HCT116 (cell line): ENCODE results near the gene SLC6A18. TPM values are rescaled to one million over a fixed set of nuclear protein-coding genes. Genes with fewer than 3 reads are reported as not detected.

Experiments
- ATAC-seq: fragments of 200-7000 bp; cut with Tn5 transposase; 2 replicates; pipeline ENCODE4 v1.9.1; 2020; ENCODE audit warnings: mild to moderate bottlenecking, moderate library complexity
- BruUV-seq: library from RNA; stranded (reverse); fragments of 400-500 nt; replicated peaks from 2 replicates; lab custom pipeline; 2021; lab: Mats Ljungman, UMichigan
- CTCF ChIA-PET: fragments of 300-600 bp; sonication (Branson Sonifier 250); formaldehyde crosslinking; loops from one replicate; lab custom pipeline; 2021; ENCODE audit warnings: antibody characterized with exemption; lab: Charles Lee
- POLR2A ChIA-PET: fragments of 300-600, 350-600 bp; sonication (Branson Sonifier 250); formaldehyde crosslinking; loops from one replicate; lab custom pipeline; 2021; ENCODE audit warnings: antibody characterized with exemption; lab: Charles Lee
- RAD21 ChIA-PET, 2 experiments: fragments of 300-600 bp; sonication (Branson Sonifier 250); formaldehyde crosslinking; loops; one replicate each; lab custom pipeline; 2023; ENCODE audit warnings: low total read pairs in 2 of 2; ENCODE audit not compliant: uncharacterized antibody in 2 of 2, unreplicated experiment in 2 of 2, low non-redundant PET in 1 of 2; lab: Charles Lee
- DNase-seq: peaks from one replicate; pipeline ENCODE4 v3.0.0-alpha.2; 2010; ENCODE audit warnings: low read depth, low spot score
- H2AFZ ChIP-seq: fragments of 200-600 bp; shearing (Covaris generic), sonication (generic); 2 replicates; pipeline ENCODE4 v1.6.1; 2017; ENCODE audit warnings: low read depth, mixed run types, mixed read lengths, antibody characterized with exemption, low read length; ENCODE audit not compliant: poor library complexity, severe bottlenecking
- H3K27ac ChIP-seq: 2 replicates; pipeline ENCODE4 v1.5.1; 2012; ENCODE audit warnings: low read depth, low read length
- H3K27me3 ChIP-seq: fragments of 200-600 bp; sonication (generic); 2 replicates; pipeline ENCODE4 v1.6.1; 2016; ENCODE audit warnings: mixed run types, low read length, mixed read lengths; ENCODE audit not compliant: insufficient read depth
- H3K36me3 ChIP-seq, 2 experiments: fragments of 200-500 bp in 1 of 2; fragments of 200-600 bp in 1 of 2; sonication (Bioruptor generic) in 1 of 2; sonication (generic) in 1 of 2; 2 replicates each; pipeline versions ENCODE4 v1.5.1 to v1.6.1; 2014 to 2016; ENCODE audit warnings: low read length in 2 of 2, inconsistent platforms in 1 of 2, mixed read lengths in 1 of 2, mixed run types in 1 of 2; ENCODE audit not compliant: insufficient read depth in 2 of 2, control insufficient read depth in 1 of 2
- H3K4me1 ChIP-seq, 2 experiments: fragments of 200-600 bp in 1 of 2; sonication (generic) in 1 of 2; 2 replicates each; pipeline versions ENCODE4 v1.5.1 to v1.6.1; 2012 to 2017; ENCODE audit warnings: low read length in 2 of 2, inconsistent platforms in 1 of 2, mild to moderate bottlenecking in 1 of 2, mixed read lengths in 1 of 2, mixed run types in 1 of 2, moderate library complexity in 1 of 2; ENCODE audit not compliant: insufficient read depth in 2 of 2, control insufficient read depth in 1 of 2
- H3K4me2 ChIP-seq: fragments of 200-600 bp; sonication (generic); 2 replicates; pipeline ENCODE4 v1.6.1; 2017; ENCODE audit warnings: mixed run types, low read length, mixed read lengths
- H3K4me3 ChIP-seq, 2 experiments: fragments of 200-600 bp in 1 of 2; sonication (generic) in 1 of 2; replicated peaks in 1 of 2; 2 replicates each; pipeline ENCODE4 v1.5.1; 2011 to 2016; ENCODE audit warnings: low read length in 2 of 2, control low read depth in 1 of 2, low read depth in 1 of 2, mild to moderate bottlenecking in 1 of 2, mixed read lengths in 1 of 2, mixed run types in 1 of 2
- H3K79me2 ChIP-seq: fragments of 200-600 bp; sonication (generic); 2 replicates; pipeline ENCODE4 v1.6.1; 2017; ENCODE audit warnings: mild to moderate bottlenecking, mixed run types, low read length, moderate library complexity, mixed read lengths; ENCODE audit not compliant: insufficient read depth
- H3K9ac ChIP-seq: fragments of 200-600 bp; sonication (generic); 2 replicates; pipeline ENCODE4 v1.6.1; 2016; ENCODE audit warnings: low read length, mixed read lengths
- H3K9me2 ChIP-seq: fragments of 200-600 bp; sonication (generic), shearing (Covaris generic); 2 replicates; pipeline ENCODE4 v1.6.1; 2017; ENCODE audit warnings: mixed run types, mild to moderate bottlenecking, moderate library complexity; ENCODE audit not compliant: insufficient read depth
- H3K9me3 ChIP-seq, 2 experiments: fragments of 200-500 bp in 1 of 2; fragments of 200-600 bp in 1 of 2; sonication (Bioruptor generic) in 1 of 2; sonication (generic) in 1 of 2; 2 replicates each; pipeline ENCODE4 v1.6.1; 2014 to 2017; ENCODE audit warnings: low read length in 2 of 2, mixed read lengths in 2 of 2, inconsistent platforms in 1 of 2, low read depth in 1 of 2, mild to moderate bottlenecking in 1 of 2, mixed run types in 1 of 2, moderate library complexity in 1 of 2; ENCODE audit not compliant: control insufficient read depth in 1 of 2, insufficient read depth in 1 of 2
- H4K20me1 ChIP-seq: fragments of 200-600 bp; sonication (generic), shearing (Covaris generic); 2 replicates; pipeline ENCODE4 v1.6.1; 2017; ENCODE audit warnings: mixed run types, mild to moderate bottlenecking, moderate library complexity; ENCODE audit not compliant: insufficient read depth
- ATF3 ChIP-seq: IDR thresholded peaks from 2 replicates; pipeline ENCODE4 v1.6.1; 2012
- EGR1 ChIP-seq: IDR thresholded peaks from 2 replicates; pipeline ENCODE4 v1.6.1; 2012; ENCODE audit warnings: low read depth
- ELF1 ChIP-seq: IDR thresholded peaks from 2 replicates; pipeline ENCODE4 v1.6.1; 2012; ENCODE audit warnings: low read depth, borderline replicate concordance
- EZH2 ChIP-seq: fragments of 200-600 bp; sonication (generic); IDR thresholded peaks from 2 replicates; pipeline ENCODE4 v1.6.1; 2017; ENCODE audit warnings: antibody characterized with exemption, mixed run types
- FOSL1 ChIP-seq: IDR thresholded peaks from 2 replicates; pipeline ENCODE4 v1.6.1; 2012; ENCODE audit warnings: low read depth
- POLR2A ChIP-seq: IDR thresholded peaks from 2 replicates; pipeline ENCODE4 v1.7.0; 2011; ENCODE audit warnings: borderline replicate concordance; ENCODE audit not compliant: insufficient read depth, insufficient read length; ENCODE audit errors: extremely low read depth
- POLR2AphosphoS5 ChIP-seq: IDR thresholded peaks from 2 replicates; pipeline ENCODE4 v1.6.1; 2011; ENCODE audit warnings: mild to moderate bottlenecking, low read depth, low read length, moderate library complexity
- SP1 ChIP-seq: IDR thresholded peaks from 2 replicates; pipeline ENCODE4 v1.6.1; 2012; ENCODE audit warnings: low read depth
- ZFX ChIP-seq: fragments of 450-650 bp; IDR thresholded peaks from 2 replicates; pipeline ENCODE4 v1.6.1; 2017
- intact Hi-C: fragments of 100-400 bp; cut with micrococcal nuclease; formaldehyde crosslinking; loops from 2 replicates; pipeline ENCODE4 v1.10.0; 2022
- total RNA-seq: library from RNA; stranded (reverse); gene quantifications from one replicate; pipeline ENCODE4 v1.2.1, GENCODE V29; 2021; ENCODE audit not compliant: unreplicated experiment
- TF ChIP-seq, protein P1 (sequence below), 3 experiments: fragments of 200-600 bp in 1 of 3; sonication (generic) in 1 of 3; IDR thresholded peaks in 2 of 3; conservative IDR thresholded peaks in 1 of 3; 2 replicates each; pipeline ENCODE4 v1.5.1; 2012 to 2017; ENCODE audit warnings: low read depth in 2 of 3, low read length in 2 of 3, antibody characterized with exemption in 1 of 3, borderline replicate concordance in 1 of 3, control low read depth in 1 of 3, mild to moderate bottlenecking in 1 of 3, mixed read lengths in 1 of 3, mixed run types in 1 of 3, moderate library complexity in 1 of 3; ENCODE audit not compliant: insufficient read depth in 1 of 3
- TF ChIP-seq, protein P2 (sequence below): IDR thresholded peaks from 2 replicates; pipeline ENCODE4 v1.6.1; 2011; ENCODE audit warnings: mild to moderate bottlenecking, low read length, moderate library complexity; ENCODE audit not compliant: insufficient replicate concordance; ENCODE audit errors: extremely low read depth

Gene SLC6A18
- total RNA-seq, 1 experiment from 2014 or later = not detected

GRCh38 chr5:1278216-1278615, 53.0 kb downstream of the SLC6A18 start:
- no peaks in the 10 kb centered on the region for H3K27me3 ChIP-seq
- no peaks in the 10 kb centered on the region for H3K4me1 ChIP-seq
- ChIA-PET POLR2A (no interaction called here), RAD21 (no interaction called here), CTCF (no interaction called here)
- no TSS peak for BruUV-seq
- no peak overlapping the region for H3K27ac ChIP-seq
- H3K4me3 ChIP-seq = no peak overlapping the region
- H3K9ac ChIP-seq = no peak overlapping the region
- peaks cover 0 to 5% of the 10 kb centered on the region in 2 experiments; a peak in 1 of 4 replicates for H3K36me3 ChIP-seq
- DNase-seq (no peak), ATAC-seq (no peak)
- intact Hi-C loops = no loop called here
- H3K9me2 ChIP-seq = no peaks in the 10 kb centered on the region
- no peak overlapping the region for H3K4me2 ChIP-seq
- no peak overlapping the region for H2AFZ ChIP-seq
- H3K79me2 ChIP-seq = no peaks in the 10 kb centered on the region
- TF ChIP-seq, protein P1, sequence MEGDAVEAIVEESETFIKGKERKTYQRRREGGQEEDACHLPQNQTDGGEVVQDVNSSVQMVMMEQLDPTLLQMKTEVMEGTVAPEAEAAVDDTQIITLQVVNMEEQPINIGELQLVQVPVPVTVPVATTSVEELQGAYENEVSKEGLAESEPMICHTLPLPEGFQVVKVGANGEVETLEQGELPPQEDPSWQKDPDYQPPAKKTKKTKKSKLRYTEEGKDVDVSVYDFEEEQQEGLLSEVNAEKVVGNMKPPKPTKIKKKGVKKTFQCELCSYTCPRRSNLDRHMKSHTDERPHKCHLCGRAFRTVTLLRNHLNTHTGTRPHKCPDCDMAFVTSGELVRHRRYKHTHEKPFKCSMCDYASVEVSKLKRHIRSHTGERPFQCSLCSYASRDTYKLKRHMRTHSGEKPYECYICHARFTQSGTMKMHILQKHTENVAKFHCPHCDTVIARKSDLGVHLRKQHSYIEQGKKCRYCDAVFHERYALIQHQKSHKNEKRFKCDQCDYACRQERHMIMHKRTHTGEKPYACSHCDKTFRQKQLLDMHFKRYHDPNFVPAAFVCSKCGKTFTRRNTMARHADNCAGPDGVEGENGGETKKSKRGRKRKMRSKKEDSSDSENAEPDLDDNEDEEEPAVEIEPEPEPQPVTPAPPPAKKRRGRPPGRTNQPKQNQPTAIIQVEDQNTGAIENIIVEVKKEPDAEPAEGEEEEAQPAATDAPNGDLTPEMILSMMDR (IDR thresholded peaks at IDR 0.05 in 2 of 3, conservative IDR thresholded peaks at IDR 0.05 in 1 of 3; ENCODE audit: borderline replicate concordance in 1 of 3, insufficient read depth in 1 of 3, low read depth in 2 of 3, low read length in 2 of 3) = no peak
- TF ChIP-seq ATF3 (no peak), POLR2A (no peak), EGR1 (no peak), ELF1 (no peak)
- TF ChIP-seq, all 23 proteins: peak for 0
- Histone ChIP-seq H3K9me3 (no peaks in the 10 kb centered on the region), H4K20me1 (no peaks in the 10 kb centered on the region)

DNA sequence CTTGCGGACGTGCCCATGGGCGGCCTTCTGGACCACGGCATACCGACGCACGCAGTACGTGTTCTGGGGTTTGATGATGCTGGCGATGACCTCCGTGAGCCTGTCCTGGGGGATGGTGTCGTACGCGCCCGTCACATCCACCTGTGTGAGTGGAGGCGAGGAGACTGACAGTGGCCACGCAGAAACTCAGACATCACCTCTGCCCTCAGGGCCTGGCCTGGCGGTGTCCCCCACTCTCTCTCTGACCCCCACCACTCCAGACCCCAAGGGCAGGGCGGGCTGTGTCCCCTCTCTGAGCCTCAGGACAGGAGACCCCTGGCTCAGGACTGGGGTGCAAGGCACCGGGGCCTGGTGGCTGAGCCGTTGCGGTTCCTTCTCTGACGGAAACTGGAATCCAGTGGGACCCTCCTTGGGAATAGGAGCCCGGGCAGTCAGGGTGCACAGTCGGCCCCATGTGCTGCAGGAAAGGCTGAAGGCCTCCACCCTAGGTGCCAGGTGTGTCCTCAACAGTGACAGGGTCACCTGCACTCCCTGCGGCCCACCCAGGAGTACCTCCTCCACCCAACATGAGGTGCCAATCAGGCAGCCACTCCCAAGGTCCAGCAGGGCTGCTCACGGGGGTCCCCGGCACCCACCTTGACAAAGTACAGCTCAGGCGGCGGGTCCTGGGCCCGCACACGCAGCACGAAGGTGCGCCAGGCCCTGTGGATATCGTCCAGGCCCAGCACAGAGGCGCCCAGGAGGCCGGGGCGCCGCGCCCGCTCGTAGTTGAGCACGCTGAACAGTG, 53.7 kb downstream of the SLC6A18 start:
- no peaks in the 10 kb centered on the region for H3K9me3 ChIP-seq
- H3K4me1 ChIP-seq = no peaks in the 10 kb centered on the region
- POLR2A ChIA-PET = no interaction called here
- no peaks in the 10 kb centered on the region for H4K20me1 ChIP-seq
- BruUV-seq = no TSS peak
- no peak overlapping the region for H3K27ac ChIP-seq
- no peaks in the 10 kb centered on the region for H3K27me3 ChIP-seq
- H3K79me2 ChIP-seq = no peaks in the 10 kb centered on the region
- DNase-seq (no peak), ATAC-seq (no peak)
- no peak overlapping the region for H2AFZ ChIP-seq
- RAD21 ChIA-PET = no interaction called here
- intact Hi-C loops = no loop called here
- H3K9me2 ChIP-seq = no peaks in the 10 kb centered on the region
- H3K4me3 ChIP-seq = no peak overlapping the region
- CTCF ChIA-PET = no interaction called here
- peaks cover 0 to 5% of the 10 kb centered on the region in 2 experiments; a peak in 1 of 4 replicates for H3K36me3 ChIP-seq
- H3K9ac ChIP-seq = no peak overlapping the region
- H3K4me2 ChIP-seq = no peak overlapping the region
- TF ChIP-seq EGR1 = no peak
- TF ChIP-seq POLR2AphosphoS5 = no peak
- TF ChIP-seq ZFX = no peak
- TF ChIP-seq, protein P1 (IDR thresholded peaks at IDR 0.05 in 2 of 3, conservative IDR thresholded peaks at IDR 0.05 in 1 of 3; ENCODE audit: borderline replicate concordance in 1 of 3, insufficient read depth in 1 of 3, low read depth in 2 of 3, low read length in 2 of 3) = no peak
- TF ChIP-seq EZH2 = no peak
- TF ChIP-seq, protein P2, sequence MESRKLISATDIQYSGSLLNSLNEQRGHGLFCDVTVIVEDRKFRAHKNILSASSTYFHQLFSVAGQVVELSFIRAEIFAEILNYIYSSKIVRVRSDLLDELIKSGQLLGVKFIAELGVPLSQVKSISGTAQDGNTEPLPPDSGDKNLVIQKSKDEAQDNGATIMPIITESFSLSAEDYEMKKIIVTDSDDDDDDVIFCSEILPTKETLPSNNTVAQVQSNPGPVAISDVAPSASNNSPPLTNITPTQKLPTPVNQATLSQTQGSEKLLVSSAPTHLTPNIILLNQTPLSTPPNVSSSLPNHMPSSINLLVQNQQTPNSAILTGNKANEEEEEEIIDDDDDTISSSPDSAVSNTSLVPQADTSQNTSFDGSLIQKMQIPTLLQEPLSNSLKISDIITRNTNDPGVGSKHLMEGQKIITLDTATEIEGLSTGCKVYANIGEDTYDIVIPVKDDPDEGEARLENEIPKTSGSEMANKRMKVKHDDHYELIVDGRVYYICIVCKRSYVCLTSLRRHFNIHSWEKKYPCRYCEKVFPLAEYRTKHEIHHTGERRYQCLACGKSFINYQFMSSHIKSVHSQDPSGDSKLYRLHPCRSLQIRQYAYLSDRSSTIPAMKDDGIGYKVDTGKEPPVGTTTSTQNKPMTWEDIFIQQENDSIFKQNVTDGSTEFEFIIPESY = no peak
- no peak for TF ChIP-seq ELF1
- TF ChIP-seq SP1 = no peak
- no peak for TF ChIP-seq FOSL1
